Activated naive CD8-positive, alpha-beta T cell treated with anti-CD3 and anti-CD28 coated beads for 36 hours (primary cell): ENCODE data around the gene DENND10. TPM values are rescaled to one million over a fixed set of nuclear protein-coding genes. Genes with fewer than 3 reads are reported as not detected.
A peak's percentile ranks its signal among the peaks of the same experiment; 100 is the strongest.
"Not testable (repeated sequence)": the region's sequence is repeated elsewhere in the genome, so short reads cannot be mapped to it uniquely, and the experiment has no call there.

ENCODE experiments used
- DNase-seq: peaks from one replicate; pipeline ENCODE4 v3.0.0; 2021
- H3K27ac Mint-ChIP-seq: one replicate; pipeline ENCODE4 v1.8.0; 2022; ENCODE audit warnings: mild to moderate bottlenecking, moderate library complexity, mixed read lengths
- H3K27me3 Mint-ChIP-seq: one replicate; pipeline ENCODE4 v1.8.0; 2022; ENCODE audit warnings: mild to moderate bottlenecking, mixed read lengths
- H3K36me3 Mint-ChIP-seq: one replicate; pipeline ENCODE4 v1.8.0; 2021; ENCODE audit warnings: mild to moderate bottlenecking, mixed read lengths
- H3K4me1 Mint-ChIP-seq: one replicate; pipeline ENCODE4 v1.8.0; 2021; ENCODE audit warnings: mixed read lengths
- H3K4me3 Mint-ChIP-seq: one replicate; pipeline ENCODE4 v1.8.0; 2022; ENCODE audit warnings: mild to moderate bottlenecking, moderate library complexity, mixed read lengths
- H3K9me3 Mint-ChIP-seq: one replicate; pipeline ENCODE4 v1.8.0; 2022; ENCODE audit warnings: mixed read lengths
- total RNA-seq, 2 experiments: library from RNA; stranded (reverse); gene quantifications; one replicate each; pipeline ENCODE4 v1.2.3, GENCODE V29; 2021

Gene DENND10
- total RNA-seq, 2 experiments from 2014 or later = 14.6 to 17.8 TPM

DNA sequence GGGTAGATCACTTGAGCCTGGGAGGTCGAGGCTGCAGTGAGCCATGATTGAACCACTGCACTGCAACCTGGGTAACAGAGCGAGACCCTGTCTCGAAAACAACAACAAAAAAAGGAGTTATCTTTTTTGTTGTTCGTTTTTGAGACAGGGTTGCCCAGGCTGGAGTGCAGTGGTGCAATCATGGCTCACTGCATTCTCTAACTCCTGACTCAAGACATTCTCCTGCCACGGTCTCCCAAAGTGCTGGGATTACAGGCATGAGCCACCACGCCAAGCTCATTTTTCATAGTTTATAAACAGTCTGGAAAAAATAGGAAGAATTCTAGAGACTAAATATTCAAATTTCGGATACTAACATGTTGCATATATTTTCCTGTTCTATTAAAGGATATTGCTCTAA is 32.2 kb downstream of the DENND10 start:
- H3K4me1 Mint-ChIP-seq = peaks cover 32% of the 10 kb centered on the region
- H3K36me3 Mint-ChIP-seq = peaks cover 34% of the 10 kb centered on the region
- H3K9me3 Mint-ChIP-seq = no peaks in the 10 kb centered on the region
- H3K27ac Mint-ChIP-seq = no peak overlapping the region
- DNase-seq = no peak
- no peaks in the 10 kb centered on the region for H3K27me3 Mint-ChIP-seq
- no peak overlapping the region for H3K4me3 Mint-ChIP-seq

DNA sequence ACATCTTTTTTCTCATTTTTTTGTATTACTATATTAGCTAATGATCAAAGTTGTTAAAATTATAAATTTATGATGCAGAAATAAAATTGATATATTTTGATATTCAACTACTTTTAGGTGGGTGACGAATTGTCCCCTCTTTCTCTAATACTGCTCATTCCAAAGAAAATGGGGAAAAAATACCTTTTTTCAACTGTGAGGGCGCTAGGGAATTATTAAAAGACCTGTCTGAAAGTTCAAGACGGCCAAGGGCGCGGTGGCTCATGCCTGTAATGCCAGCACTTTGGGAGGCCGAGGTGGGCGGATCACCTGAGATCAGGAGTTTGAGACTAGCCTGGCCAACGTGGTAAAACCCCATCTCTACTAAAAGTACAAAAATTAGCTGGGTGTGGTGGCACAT is 34.0 kb downstream of the DENND10 start:
- H3K27ac Mint-ChIP-seq, H3K4me3 Mint-ChIP-seq, DNase-seq, H3K9me3 Mint-ChIP-seq, H3K27me3 Mint-ChIP-seq: not testable (repeated sequence)
- peaks cover 17% of the 10 kb centered on the region for H3K4me1 Mint-ChIP-seq
- H3K36me3 Mint-ChIP-seq = peaks cover 27% of the 10 kb centered on the region

DNA sequence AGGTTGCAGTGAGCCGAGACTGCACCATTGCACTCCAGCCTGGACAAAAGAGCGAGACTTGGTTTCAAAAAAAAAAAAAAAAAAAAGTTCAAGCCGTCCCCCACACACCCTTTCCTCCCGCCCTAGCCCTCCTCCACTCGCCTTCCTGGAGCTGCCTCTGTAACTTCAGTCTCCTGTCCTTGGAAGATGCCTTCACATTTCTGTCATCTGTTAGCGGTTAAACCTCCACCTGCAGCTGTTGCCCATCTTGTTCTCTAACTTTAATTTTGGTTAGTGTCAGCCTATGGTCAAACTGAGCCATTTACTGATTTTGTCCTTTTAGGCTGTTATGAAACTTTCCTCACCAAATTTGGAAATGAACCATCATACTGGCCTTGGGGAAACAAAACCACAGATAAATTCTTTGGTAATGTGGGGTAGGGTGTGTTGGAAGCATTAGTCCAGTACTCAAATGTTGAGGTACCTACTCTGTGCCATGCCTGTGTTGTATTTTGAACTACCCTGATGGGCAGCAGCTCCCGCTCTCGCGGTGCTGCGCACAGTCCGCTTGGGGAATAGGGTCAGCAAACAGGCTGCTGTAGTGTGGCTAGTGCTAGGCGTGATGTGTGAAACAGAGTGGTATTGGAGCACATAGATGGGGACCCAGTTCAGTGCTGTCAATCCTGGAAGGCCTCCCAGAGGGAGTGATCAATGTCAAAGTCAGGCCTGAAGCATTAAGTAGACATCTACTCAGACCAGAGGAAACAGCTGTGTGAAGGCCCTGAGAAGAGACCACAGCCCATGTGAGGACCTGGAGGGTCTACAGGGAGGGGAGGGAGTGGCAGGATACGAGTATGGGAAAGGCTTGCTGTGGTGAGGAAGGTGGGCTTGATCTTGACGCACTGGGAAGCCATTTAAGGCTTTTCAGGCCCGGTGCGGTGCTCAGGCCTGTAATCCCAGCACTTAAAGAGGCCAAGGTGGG is 34.7 kb downstream of the DENND10 start:
- H3K4me3 Mint-ChIP-seq = no peak overlapping the region
- H3K36me3 Mint-ChIP-seq = peaks cover 23% of the 10 kb centered on the region
- no peak overlapping the region for H3K27ac Mint-ChIP-seq
- peaks cover 14% of the 10 kb centered on the region for H3K4me1 Mint-ChIP-seq
- H3K9me3 Mint-ChIP-seq = no peaks in the 10 kb centered on the region
- no peak for DNase-seq
- H3K27me3 Mint-ChIP-seq = no peaks in the 10 kb centered on the region

DNA sequence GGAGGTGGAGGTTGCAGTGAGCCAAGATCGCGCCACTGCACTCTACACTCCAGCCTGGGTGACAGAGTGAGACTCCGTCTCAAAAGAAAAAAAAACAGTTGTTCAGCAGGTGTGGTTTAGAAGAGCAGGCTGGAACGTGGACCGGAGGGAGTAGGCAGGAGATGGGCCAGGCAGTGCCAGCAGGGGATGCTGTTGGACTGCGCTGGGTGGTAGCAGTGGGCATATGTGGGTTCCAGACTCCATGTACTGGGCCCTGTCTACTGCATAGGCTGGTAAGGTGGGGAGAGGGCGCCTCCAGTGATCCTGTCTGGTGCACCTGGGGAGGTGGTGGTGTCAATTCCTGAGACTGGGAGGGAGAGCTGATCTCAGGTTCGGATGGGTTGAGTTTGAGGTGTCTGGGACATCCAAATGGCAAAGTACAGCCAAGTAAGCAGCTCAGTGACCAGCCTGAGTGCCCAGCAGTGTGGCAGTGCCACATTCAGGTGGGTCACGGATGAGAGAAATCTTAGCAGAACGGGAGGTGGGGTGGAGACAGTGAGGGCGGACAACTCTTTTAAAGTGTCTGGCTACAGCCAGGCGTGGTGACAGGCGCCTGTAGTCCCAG is 35.7 kb downstream of the DENND10 start:
- peaks cover 18% of the 10 kb centered on the region for H3K36me3 Mint-ChIP-seq
- DNase-seq = peak; percentile 41
- H3K9me3 Mint-ChIP-seq = no peaks in the 10 kb centered on the region
- H3K4me1 Mint-ChIP-seq = peaks cover 9% of the 10 kb centered on the region
- peak overlapping the region; percentile 42 for H3K27ac Mint-ChIP-seq
- no peaks in the 10 kb centered on the region for H3K27me3 Mint-ChIP-seq
- no peak overlapping the region for H3K4me3 Mint-ChIP-seq

DNA sequence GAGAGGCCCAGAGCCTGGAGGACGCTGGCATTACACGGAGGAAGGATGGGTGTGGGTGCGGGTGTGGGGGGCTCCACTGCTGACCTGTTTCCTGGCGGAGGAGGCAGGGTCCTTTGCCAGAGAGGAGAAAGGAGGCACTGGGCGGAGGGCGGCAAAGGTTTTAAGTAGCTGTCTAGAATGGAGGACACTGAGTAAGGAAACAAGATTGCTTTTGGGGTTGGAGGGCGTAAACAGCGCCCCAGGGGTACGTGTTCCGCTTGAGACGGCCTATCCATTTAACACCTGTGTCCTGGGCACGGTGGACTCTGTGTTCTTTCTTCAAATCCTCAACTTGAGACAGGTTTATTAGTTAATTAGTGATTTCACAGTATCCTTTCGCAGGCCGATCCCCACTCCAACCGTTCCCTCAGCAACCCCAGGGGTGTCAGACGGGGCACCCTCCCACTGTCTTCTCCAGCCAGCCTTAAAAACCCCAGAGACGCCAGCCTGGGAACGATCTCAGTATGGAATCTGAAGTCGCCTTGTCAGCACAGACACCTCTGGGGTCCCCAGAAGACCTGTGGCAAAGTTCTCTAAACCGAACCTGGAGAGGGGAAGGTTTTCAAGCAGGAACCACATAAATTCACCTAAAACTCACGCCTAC is 36.8 kb downstream of the DENND10 start:
- no peak for DNase-seq
- no peaks in the 10 kb centered on the region for H3K9me3 Mint-ChIP-seq
- H3K4me1 Mint-ChIP-seq = peaks cover 4% of the 10 kb centered on the region
- no peak overlapping the region for H3K27ac Mint-ChIP-seq
- H3K27me3 Mint-ChIP-seq = no peaks in the 10 kb centered on the region
- H3K4me3 Mint-ChIP-seq = no peak overlapping the region
- H3K36me3 Mint-ChIP-seq = peaks cover 18% of the 10 kb centered on the region

DNA sequence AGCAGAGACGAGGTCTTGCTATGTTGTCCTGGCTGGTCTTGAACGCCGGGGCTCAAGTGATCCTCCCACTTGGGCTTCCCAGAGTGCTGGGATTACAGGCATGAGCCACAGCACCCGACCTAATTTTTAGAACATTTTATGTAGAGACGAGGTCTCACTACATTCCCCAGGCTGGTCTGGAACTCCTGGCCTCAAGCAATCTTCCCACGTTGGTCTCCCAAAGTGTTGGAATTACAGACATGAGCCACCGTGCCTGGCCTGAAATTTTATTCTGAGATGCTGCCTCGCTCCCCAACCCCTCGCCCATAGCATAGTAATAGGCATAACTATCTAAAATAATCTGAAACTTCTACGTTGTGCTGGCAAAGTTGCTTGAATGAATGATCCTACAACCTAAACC is 39.7 kb downstream of the DENND10 start:
- no peak for DNase-seq
- peaks cover 22% of the 10 kb centered on the region for H3K36me3 Mint-ChIP-seq
- H3K27ac Mint-ChIP-seq = no peak overlapping the region
- H3K27me3 Mint-ChIP-seq = no peaks in the 10 kb centered on the region
- peaks cover 4% of the 10 kb centered on the region for H3K4me1 Mint-ChIP-seq
- H3K4me3 Mint-ChIP-seq = no peak overlapping the region
- H3K9me3 Mint-ChIP-seq = no peaks in the 10 kb centered on the region

DNA sequence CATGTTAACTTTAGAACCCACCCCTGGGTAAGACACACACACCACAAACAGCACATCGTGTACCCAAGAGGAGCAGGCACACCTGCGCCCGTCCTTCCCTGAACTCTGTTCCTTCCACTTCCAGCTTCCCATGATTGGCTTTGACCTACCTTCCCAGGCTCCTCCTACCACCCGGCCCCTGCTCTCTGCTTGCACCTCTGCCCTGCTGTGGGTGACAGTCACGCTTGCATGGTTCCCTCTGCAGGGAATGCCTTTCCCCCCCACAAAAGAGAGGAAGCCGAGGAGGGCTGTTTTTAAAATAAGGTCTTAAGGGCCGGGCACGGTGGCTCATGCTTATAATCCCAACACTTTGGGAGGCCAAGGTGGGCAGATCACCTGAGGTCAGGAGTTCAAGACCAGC is 45.2 kb downstream of the DENND10 start:
- DNase-seq = no peak
- no peaks in the 10 kb centered on the region for H3K27me3 Mint-ChIP-seq
- H3K4me3 Mint-ChIP-seq = no peak overlapping the region
- H3K27ac Mint-ChIP-seq = no peak overlapping the region
- H3K36me3 Mint-ChIP-seq = peaks cover 35% of the 10 kb centered on the region
- H3K4me1 Mint-ChIP-seq = no peaks in the 10 kb centered on the region
- no peaks in the 10 kb centered on the region for H3K9me3 Mint-ChIP-seq

DNA sequence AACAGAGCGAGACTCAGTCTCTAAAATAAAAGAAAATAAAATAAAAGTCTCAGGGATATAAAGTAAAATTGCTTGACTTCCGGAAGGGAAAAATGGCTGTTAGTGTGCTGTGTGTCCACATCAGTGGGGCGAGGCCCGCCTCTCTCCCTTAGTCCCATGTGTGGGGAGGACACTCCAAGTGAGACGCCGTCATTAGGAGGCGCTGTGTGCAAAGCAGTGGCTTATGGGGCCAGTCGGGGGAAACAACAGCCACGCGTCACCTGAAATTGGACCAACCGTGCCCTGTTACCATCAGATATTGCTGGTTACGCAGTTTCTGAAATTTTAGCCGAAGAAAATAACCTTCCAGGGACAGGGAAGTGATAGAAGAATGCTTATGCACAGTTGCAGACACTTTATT is 45.8 kb downstream of the DENND10 start:
- Mint-ChIP-seq H3K27ac (no peak overlapping the region), H3K27me3 (no peaks in the 10 kb centered on the region), H3K9me3 (no peaks in the 10 kb centered on the region), H3K4me3 (no peak overlapping the region), H3K36me3 (peaks cover 40% of the 10 kb centered on the region), H3K4me1 (no peaks in the 10 kb centered on the region)
- DNase-seq = no peak

DNA sequence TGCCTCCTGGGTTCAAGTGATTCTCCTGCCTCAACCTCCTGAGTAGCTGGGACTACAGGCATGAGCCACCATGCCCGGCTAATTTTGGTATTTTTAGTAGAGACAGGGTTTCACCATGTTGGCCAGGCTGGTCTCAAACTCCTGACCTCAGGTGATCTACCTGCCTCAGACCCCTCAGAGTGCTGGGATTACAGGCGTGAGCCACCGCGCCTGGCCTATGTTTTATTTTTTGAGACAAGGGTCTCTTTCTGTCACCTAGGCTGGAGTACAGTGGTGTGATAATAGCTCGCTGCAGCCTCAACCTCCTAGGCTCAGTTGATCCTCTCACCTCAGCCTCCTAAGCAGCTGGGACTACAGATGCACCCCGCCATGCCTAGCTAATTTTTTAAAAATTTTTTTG is 47.7 kb downstream of the DENND10 start:
- not testable (repeated sequence) for H3K4me3 Mint-ChIP-seq, H3K4me1 Mint-ChIP-seq, DNase-seq, H3K27ac Mint-ChIP-seq, H3K27me3 Mint-ChIP-seq, H3K9me3 Mint-ChIP-seq
- H3K36me3 Mint-ChIP-seq = peaks cover 47% of the 10 kb centered on the region

DNA sequence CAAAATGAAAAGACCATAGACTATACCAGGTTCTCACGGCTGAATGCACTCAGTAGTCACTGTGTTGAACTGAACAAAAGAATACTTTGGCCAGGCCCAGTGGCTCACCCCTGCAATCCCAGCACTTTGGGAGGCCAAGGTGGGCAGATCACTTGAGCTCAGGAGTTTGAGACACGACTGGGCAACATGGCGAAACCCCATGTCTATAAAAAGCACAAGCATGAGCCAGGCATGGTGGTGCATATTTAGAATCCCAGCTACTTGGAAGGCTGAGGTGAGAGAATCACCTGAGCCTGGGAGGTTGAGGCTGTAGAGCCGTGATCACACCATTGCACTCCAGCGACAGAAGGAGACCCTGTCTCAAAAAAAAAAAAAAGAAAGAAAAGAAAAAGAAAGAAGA is 49.1 kb downstream of the DENND10 start:
- Mint-ChIP-seq H3K27ac (no peak overlapping the region), H3K4me3 (no peak overlapping the region), H3K4me1 (no peaks in the 10 kb centered on the region), H3K36me3 (peaks cover 50% of the 10 kb centered on the region), H3K27me3 (no peaks in the 10 kb centered on the region), H3K9me3 (no peaks in the 10 kb centered on the region)
- DNase-seq = no peak

DNA sequence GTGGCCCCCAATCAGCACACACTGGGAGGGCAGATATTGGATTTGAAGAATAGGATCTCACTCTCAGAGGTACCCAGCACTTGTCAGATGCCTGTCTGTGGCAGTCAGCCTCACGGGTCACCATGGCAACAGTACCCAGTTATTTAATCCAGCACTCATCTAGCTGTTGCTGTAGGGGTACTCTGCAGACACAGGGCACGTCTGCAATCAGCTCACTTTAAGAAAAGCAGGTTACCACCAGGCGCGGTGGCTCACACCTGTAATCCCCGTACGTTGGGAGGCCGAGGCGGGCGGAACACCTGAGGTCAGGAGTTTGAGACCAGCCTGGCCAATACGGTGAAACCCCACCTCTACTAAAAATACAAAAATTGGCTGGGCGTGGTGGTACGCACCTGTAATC is 49.7 kb downstream of the DENND10 start:
- H3K36me3 Mint-ChIP-seq = peaks cover 50% of the 10 kb centered on the region
- no peak overlapping the region for H3K4me3 Mint-ChIP-seq
- DNase-seq = no peak
- H3K27me3 Mint-ChIP-seq = no peaks in the 10 kb centered on the region
- H3K9me3 Mint-ChIP-seq = no peaks in the 10 kb centered on the region
- no peaks in the 10 kb centered on the region for H3K4me1 Mint-ChIP-seq
- no peak overlapping the region for H3K27ac Mint-ChIP-seq

DNA sequence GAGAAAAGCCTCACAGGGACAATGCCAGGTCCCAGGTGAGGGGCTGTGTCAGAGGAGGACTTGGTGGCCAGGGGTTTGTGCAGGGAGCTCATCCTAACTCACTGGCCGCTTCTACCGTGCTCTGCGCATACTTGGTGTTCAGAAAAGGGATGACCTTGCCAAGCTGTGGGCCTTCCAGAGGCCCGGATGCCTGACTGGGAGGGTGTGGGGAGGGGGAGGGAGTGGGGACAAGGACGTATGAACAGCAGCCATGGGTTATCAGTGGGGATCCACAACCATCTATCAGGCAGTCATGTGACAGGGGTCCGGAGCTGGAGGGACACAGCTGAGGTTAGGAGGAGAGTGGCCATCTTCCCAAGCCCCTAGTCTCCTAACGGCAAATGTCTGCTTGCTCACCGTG is 55.4 kb downstream of the DENND10 start:
- no peak overlapping the region for H3K4me3 Mint-ChIP-seq
- DNase-seq = no peak
- no peaks in the 10 kb centered on the region for H3K9me3 Mint-ChIP-seq
- H3K36me3 Mint-ChIP-seq = peaks cover 33% of the 10 kb centered on the region
- peaks cover 13% of the 10 kb centered on the region for H3K4me1 Mint-ChIP-seq
- no peaks in the 10 kb centered on the region for H3K27me3 Mint-ChIP-seq
- H3K27ac Mint-ChIP-seq = no peak overlapping the region

DNA sequence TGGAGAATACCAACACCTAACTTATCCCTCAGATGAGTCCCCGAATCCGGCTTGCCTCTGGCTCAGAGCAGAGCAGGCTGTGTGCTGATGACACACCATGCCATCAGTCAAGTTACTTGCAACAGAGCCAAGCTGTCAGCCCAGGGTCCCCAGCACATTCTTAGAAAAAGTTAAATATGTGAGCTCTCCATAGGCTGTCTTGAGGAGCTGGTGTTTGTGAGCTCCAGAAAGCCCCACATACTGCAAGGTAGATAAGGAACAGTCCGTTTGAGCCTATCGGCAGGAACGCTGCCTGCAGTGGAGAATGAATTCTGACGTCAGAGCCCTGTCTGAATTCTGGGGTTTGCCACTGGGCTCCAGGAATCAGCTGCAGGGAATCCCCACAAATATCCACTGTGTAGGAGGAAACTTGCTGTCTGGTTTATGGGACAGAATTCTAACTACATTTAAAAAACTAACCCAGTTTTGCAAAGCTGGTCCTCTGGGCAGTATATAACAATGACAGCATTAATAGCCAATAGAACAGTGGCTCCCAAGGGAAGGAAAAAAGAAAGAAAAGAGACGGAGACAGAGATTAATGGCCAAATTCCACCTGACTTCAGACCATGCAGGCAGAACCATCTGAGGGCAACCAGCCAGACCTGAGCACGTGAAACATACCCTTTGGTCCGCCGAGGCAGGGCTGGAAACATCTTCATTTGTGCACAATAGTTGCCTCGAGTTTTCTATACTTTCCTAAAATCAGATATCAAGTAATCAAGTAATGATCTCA is 58.0 kb downstream of the DENND10 start:
- Mint-ChIP-seq H3K4me3 (no peak overlapping the region), H3K36me3 (peaks cover 27% of the 10 kb centered on the region), H3K27ac (no peak overlapping the region), H3K4me1 (peaks cover 31% of the 10 kb centered on the region), H3K27me3 (no peaks in the 10 kb centered on the region), H3K9me3 (no peaks in the 10 kb centered on the region)
- DNase-seq = no peak

DNA sequence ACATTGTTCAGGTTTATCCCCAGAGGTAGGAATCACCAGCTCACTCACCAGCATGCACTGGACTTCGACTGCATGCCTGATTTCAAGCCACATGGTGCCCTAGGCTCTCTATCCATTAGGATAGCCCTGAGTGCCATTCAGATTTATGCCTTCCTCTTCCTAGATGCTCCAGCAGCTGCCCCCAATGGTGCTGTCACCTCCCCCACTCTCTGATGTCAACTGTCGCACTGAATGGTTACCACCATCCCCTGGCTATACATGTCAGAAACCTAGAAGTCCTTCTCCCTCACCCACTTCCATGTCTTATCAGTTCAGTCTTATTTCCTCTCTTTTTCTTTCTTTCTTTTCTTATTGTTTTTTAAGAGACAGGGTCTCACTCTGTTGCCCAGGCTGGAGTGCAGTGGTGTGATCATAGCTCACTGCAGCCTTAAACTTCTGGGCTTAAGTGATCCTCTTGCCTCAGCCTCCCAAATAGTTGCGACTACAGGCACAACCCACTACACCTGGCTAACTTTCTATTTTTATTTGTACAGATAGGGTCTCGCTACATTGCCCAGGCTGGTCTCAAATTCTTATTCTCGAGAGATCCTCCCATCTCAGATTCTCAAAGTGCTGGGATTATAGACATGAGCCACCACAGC is 58.7 kb downstream of the DENND10 start:
- Mint-ChIP-seq H3K36me3 (peaks cover 30% of the 10 kb centered on the region), H3K27ac (peak overlapping the region; percentile 10), H3K4me3 (no peak overlapping the region)

More for the DNA sequence above, 58.7 kb downstream of the DENND10 start:
- H3K4me1 Mint-ChIP-seq = peaks cover 35% of the 10 kb centered on the region
- DNase-seq = no peak
- H3K9me3 Mint-ChIP-seq = no peaks in the 10 kb centered on the region
- no peaks in the 10 kb centered on the region for H3K27me3 Mint-ChIP-seq
